Measurements from ENCODE around the gene HAPLN1.
A peak's percentile ranks its signal among the peaks of the same experiment; 100 is the strongest.

The HAPLN1 gene

DNA sequence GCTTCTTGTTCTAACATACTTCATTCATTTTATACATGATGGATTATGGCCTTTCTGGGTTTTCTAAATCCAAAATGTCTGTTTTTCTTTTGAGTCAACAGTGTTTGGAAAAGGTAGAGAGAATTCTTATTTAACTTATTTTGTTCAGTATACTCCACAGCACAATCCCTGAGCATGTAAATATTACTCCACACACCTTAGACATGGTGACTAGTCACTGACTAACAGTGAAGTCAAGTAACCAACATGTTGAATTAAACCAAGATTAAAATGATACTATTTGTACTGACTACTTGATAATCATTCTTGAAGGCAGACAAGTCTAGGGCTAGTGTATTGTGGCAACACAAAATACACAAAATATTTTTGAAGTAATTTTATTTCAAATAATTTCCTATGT, 55.0 kb downstream of the HAPLN1 start (continued):
- TF ChIP-seq, protein P1, sequence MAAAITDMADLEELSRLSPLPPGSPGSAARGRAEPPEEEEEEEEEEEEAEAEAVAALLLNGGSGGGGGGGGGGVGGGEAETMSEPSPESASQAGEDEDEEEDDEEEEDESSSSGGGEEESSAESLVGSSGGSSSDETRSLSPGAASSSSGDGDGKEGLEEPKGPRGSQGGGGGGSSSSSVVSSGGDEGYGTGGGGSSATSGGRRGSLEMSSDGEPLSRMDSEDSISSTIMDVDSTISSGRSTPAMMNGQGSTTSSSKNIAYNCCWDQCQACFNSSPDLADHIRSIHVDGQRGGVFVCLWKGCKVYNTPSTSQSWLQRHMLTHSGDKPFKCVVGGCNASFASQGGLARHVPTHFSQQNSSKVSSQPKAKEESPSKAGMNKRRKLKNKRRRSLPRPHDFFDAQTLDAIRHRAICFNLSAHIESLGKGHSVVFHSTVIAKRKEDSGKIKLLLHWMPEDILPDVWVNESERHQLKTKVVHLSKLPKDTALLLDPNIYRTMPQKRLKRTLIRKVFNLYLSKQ (tag by site-specific recombination; IDR thresholded peaks at IDR 0.05; ENCODE audit: borderline replicate concordance) = no peak
- TF ChIP-seq ZNF121 (tag by site-specific recombination; IDR thresholded peaks at IDR 0.05) (no peak), KLF1 (tag by site-specific recombination; IDR thresholded peaks at IDR 0.05) (no peak), GLIS2 (tag by site-specific recombination; IDR thresholded peaks at IDR 0.05) (no peak)

DNA sequence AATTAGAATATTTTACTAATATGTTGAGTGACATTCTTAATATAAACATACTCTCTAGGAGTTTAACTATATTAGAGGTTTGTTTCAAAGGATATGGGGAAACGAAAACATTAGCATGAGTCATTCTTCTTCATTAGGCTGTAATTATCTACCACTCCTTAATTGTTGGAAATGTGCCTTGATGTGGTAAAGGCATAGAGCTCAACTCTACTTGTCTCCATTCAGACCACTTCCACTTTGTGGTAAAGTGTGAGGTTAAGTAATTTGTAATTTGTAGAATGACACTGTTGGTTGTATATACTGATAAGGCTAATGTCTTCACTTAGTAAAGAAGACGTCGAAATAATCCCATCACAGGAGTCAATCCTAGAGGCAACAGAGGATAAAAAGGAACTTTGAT, 58.1 kb downstream of the HAPLN1 start:
- CTCF ChIA-PET = no interaction called here

DNA sequence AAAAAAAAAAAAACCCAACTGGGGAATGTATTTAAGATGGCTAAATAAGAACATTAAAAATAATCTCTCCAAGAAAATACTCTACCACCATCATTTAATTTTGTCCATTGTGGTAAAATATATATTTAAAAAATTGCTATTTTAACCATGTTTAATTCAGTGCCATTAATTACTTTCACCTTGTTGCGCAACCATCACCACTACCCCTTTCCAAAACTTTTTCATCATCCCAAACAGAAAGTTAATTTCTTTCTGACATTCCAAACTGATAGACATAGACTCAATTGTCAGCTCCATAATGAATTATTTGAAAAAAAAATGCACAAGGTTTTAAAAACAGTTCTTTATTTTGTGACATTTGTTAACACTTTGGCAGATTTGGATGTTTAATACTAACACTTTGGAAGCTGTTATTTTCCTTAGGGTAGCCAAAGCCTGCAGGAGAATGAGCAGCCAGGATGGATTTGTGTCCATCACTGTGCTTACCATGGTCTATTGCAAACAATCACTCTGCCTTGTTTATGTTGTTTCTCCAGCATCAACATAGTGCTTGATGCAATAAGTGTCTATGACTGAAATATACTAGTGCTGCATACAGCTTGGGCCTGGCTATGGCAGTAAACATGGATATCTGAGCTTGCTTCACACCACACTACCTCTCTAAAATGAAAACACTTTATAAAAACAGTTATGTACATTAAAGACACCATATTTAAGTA, 62.7 kb downstream of the HAPLN1 start:
- ChIA-PET CTCF (interaction anchor here (0.6 kb wide), 1 partner anchor 531 kb away, joined by 3 read pairs; no protein-coding TSS in a partner anchor), POLR2A (no interaction called here)
- no peak for TF ChIP-seq ZNF391 (tag by site-specific recombination; IDR thresholded peaks at IDR 0.05; ENCODE audit: borderline replicate concordance, low read depth)
- TF ChIP-seq, protein P2, sequence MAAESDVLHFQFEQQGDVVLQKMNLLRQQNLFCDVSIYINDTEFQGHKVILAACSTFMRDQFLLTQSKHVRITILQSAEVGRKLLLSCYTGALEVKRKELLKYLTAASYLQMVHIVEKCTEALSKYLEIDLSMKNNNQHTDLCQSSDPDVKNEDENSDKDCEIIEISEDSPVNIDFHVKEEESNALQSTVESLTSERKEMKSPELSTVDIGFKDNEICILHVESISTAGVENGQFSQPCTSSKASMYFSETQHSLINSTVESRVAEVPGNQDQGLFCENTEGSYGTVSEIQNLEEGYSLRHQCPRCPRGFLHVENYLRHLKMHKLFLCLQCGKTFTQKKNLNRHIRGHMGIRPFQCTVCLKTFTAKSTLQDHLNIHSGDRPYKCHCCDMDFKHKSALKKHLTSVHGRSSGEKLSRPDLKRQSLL (tag by site-specific recombination; IDR thresholded peaks at IDR 0.05) = no peak
- TF ChIP-seq ZNF654 (tag by site-specific recombination; IDR thresholded peaks at IDR 0.05; ENCODE audit: low read depth) = no peak
- no peak for TF ChIP-seq ZNF585B (tag by site-specific recombination; IDR thresholded peaks at IDR 0.05)
- no peak for TF ChIP-seq ZNF366 (tag by site-specific recombination; conservative IDR thresholded peaks at IDR 0.05)
- no peak for TF ChIP-seq ZNF274 (IDR thresholded peaks at IDR 0.05; ENCODE audit: low read length)
- TF ChIP-seq ZNF274 (tag by site-specific recombination; IDR thresholded peaks at IDR 0.05; ENCODE audit: borderline replicate concordance) = no peak
- Histone ChIP-seq H3K36me3 (ENCODE audit: control insufficient read depth in 2 of 2, insufficient read depth in 1 of 2, low read length in 2 of 2) (no peaks in the 10 kb centered on the region), H3K4me3 (ENCODE audit: low read depth, low read length) (no peak overlapping the region), H3K27ac (ENCODE audit: extremely low read depth, low read depth, low read length) (no peak overlapping the region), H3K9me3 (ENCODE audit: control insufficient read depth, insufficient read depth, low read depth, low read length) (no peaks in the 10 kb centered on the region), H3K4me1 (ENCODE audit: control insufficient read depth, insufficient read depth, low read length) (no peaks in the 10 kb centered on the region)

More for the DNA sequence above, 58.1 kb downstream of the HAPLN1 start:
- POLR2A ChIA-PET = no interaction called here
- TF ChIP-seq SP7 (tag by site-specific recombination; IDR thresholded peaks at IDR 0.05) = peak; percentile 52; the same call in 1 of the 2 replicates
- TF ChIP-seq KLF9 (tag by site-specific recombination; IDR thresholded peaks at IDR 0.05; ENCODE audit: low read depth) = no peak
- no peaks in the 10 kb centered on the region for H3K4me1 ChIP-seq (ENCODE audit: control insufficient read depth, insufficient read depth, low read length)
- H3K36me3 ChIP-seq (ENCODE audit: control insufficient read depth in 2 of 2, insufficient read depth in 1 of 2, low read length in 2 of 2) = no peaks in the 10 kb centered on the region
- H3K4me3 ChIP-seq (ENCODE audit: low read depth, low read length) = no peak overlapping the region
- no peaks in the 10 kb centered on the region for H3K9me3 ChIP-seq (ENCODE audit: control insufficient read depth, insufficient read depth, low read depth, low read length)
- no peak overlapping the region for H3K27ac ChIP-seq (ENCODE audit: extremely low read depth, low read depth, low read length)

DNA sequence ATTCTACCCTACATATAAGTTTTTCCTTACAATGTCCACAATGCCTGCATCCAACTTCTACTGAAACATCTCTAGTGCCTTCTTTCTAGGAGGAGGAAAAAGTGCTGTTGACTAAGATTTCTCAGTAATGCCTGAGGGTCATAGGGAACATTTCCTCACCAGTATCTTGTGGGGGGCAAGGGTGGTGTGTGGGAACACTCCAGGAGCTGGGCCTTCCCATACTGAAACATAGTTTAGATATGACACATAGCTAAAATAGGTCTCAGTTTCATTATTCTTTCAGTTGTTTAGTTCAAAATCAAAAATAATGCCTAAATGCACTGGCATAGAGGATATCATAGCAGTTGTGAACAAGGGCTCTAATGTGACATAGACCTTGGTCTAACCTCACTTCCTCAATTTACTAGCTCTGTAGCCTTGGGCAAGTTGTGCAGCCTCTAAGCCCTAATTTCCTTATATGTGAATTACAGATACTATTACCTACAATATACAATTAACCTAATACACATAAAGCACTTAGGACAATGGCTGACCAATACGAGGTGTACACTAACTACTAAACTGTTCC, 66.1 kb downstream of the HAPLN1 start:
- POLR2A ChIA-PET = no interaction called here
- H3K9me3 ChIP-seq (ENCODE audit: control insufficient read depth, insufficient read depth, low read depth, low read length) = no peaks in the 10 kb centered on the region
- CTCF ChIA-PET = no interaction called here
- no peak overlapping the region for H3K27ac ChIP-seq (ENCODE audit: extremely low read depth, low read depth, low read length)
- H3K36me3 ChIP-seq (ENCODE audit: control insufficient read depth in 2 of 2, insufficient read depth in 1 of 2, low read length in 2 of 2) = no peaks in the 10 kb centered on the region
- no peak overlapping the region for H3K4me3 ChIP-seq (ENCODE audit: low read depth, low read length)
- TF ChIP-seq TCF7L2 (IDR thresholded peaks at IDR 0.05; ENCODE audit: borderline replicate concordance, low read depth, low read length) = no peak
- no peak for TF ChIP-seq ZNF660 (tag by site-specific recombination; IDR thresholded peaks at IDR 0.05)
- no peak for TF ChIP-seq ZNF610 (tag by site-specific recombination; IDR thresholded peaks at IDR 0.05; ENCODE audit: borderline replicate concordance)
- TF ChIP-seq ZNF621 (tag by site-specific recombination; IDR thresholded peaks at IDR 0.05) = no peak
- no peak for TF ChIP-seq KLF1 (tag by site-specific recombination; IDR thresholded peaks at IDR 0.05)
- no peak for TF ChIP-seq ZNF366 (tag by site-specific recombination; conservative IDR thresholded peaks at IDR 0.05)
- TF ChIP-seq ZNF501 (tag by site-specific recombination; IDR thresholded peaks at IDR 0.05) = no peak
- no peak for TF ChIP-seq ZNF544 (tag by site-specific recombination; IDR thresholded peaks at IDR 0.05)
- no peak for TF ChIP-seq EGR2 (tag by site-specific recombination; IDR thresholded peaks at IDR 0.05; ENCODE audit: low read depth)
- no peak for TF ChIP-seq ZNF555 (tag by site-specific recombination; conservative IDR thresholded peaks at IDR 0.05)
- TF ChIP-seq, protein P3, sequence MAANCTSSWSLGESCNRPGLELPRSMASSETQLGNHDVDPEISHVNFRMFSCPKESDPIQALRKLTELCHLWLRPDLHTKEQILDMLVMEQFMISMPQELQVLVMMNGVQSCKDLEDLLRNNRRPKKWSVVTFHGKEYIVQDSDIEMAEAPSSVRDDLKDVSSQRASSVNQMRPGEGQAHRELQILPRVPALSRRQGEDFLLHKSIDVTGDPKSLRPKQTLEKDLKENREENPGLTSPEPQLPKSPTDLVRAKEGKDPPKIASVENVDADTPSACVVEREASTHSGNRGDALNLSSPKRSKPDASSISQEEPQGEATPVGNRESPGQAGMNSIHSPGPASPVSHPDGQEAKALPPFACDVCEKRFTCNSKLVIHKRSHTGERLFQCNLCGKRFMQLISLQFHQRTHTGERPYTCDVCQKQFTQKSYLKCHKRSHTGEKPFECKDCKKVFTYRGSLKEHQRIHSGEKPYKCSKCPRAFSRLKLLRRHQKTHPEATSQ (tag by site-specific recombination; IDR thresholded peaks at IDR 0.05) = no peak
- TF ChIP-seq SP3 (tag by site-specific recombination; IDR thresholded peaks at IDR 0.05) = no peak
- no peaks in the 10 kb centered on the region for H3K4me1 ChIP-seq (ENCODE audit: control insufficient read depth, insufficient read depth, low read length)

Measured in HEK293 (cell line).